ENCODE measurements around the gene TAS1R3.

DNA sequence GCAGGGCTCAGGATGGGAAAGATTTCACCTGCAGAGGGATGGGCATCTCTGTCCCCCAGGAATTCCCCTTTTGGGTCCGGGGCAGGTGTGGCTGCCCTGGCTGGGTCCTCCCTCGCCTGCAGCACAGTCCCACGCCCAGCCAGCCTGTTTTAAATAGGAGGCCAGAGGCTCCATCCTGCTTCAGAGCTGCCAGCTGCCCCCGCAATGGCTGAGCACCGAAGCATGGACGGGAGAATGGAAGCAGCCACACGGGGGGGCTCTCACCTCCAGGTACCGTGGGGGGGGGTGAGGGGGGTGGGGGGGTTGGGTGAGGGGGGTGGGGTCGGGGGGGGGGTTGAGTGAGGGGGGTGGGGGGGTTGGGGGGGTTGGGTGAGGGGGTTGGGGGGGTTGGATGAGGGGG is 47.3 kb upstream of the TAS1R3 start:
- TF ChIP-seq SIN3A (IDR thresholded peaks at IDR 0.05; ENCODE audit: borderline replicate concordance, insufficient read depth, low read depth, low read length), result no peak
- TF ChIP-seq, protein P1, sequence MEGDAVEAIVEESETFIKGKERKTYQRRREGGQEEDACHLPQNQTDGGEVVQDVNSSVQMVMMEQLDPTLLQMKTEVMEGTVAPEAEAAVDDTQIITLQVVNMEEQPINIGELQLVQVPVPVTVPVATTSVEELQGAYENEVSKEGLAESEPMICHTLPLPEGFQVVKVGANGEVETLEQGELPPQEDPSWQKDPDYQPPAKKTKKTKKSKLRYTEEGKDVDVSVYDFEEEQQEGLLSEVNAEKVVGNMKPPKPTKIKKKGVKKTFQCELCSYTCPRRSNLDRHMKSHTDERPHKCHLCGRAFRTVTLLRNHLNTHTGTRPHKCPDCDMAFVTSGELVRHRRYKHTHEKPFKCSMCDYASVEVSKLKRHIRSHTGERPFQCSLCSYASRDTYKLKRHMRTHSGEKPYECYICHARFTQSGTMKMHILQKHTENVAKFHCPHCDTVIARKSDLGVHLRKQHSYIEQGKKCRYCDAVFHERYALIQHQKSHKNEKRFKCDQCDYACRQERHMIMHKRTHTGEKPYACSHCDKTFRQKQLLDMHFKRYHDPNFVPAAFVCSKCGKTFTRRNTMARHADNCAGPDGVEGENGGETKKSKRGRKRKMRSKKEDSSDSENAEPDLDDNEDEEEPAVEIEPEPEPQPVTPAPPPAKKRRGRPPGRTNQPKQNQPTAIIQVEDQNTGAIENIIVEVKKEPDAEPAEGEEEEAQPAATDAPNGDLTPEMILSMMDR (IDR thresholded peaks at IDR 0.05), result no peak
- TF ChIP-seq, protein P2, sequence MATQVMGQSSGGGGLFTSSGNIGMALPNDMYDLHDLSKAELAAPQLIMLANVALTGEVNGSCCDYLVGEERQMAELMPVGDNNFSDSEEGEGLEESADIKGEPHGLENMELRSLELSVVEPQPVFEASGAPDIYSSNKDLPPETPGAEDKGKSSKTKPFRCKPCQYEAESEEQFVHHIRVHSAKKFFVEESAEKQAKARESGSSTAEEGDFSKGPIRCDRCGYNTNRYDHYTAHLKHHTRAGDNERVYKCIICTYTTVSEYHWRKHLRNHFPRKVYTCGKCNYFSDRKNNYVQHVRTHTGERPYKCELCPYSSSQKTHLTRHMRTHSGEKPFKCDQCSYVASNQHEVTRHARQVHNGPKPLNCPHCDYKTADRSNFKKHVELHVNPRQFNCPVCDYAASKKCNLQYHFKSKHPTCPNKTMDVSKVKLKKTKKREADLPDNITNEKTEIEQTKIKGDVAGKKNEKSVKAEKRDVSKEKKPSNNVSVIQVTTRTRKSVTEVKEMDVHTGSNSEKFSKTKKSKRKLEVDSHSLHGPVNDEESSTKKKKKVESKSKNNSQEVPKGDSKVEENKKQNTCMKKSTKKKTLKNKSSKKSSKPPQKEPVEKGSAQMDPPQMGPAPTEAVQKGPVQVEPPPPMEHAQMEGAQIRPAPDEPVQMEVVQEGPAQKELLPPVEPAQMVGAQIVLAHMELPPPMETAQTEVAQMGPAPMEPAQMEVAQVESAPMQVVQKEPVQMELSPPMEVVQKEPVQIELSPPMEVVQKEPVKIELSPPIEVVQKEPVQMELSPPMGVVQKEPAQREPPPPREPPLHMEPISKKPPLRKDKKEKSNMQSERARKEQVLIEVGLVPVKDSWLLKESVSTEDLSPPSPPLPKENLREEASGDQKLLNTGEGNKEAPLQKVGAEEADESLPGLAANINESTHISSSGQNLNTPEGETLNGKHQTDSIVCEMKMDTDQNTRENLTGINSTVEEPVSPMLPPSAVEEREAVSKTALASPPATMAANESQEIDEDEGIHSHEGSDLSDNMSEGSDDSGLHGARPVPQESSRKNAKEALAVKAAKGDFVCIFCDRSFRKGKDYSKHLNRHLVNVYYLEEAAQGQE (IDR thresholded peaks at IDR 0.05; ENCODE audit: insufficient read depth in 1 of 2, low read depth in 2 of 2, low read length in 1 of 2), result no peak
